GM21786 (cell line): ENCODE measurements around the gene LRP1B.

Experiments
- ATAC-seq: cut with Tn5 transposase; IDR thresholded peaks from one replicate; pipeline ENCODE4 v1.9.1; 2021; ENCODE audit not compliant: unreplicated experiment

Gene LRP1B

GRCh38 chr2:142042536-142043199, 88.1 kb downstream of the LRP1B start:
- ATAC-seq = no peak

GRCh38 chr2:142041996-142042395, 88.8 kb downstream of the LRP1B start:
- no peak for ATAC-seq

GRCh38 chr2:142041105-142041504, 89.7 kb downstream of the LRP1B start:
- no peak for ATAC-seq

- no peak for ATAC-seq
Observed at GRCh38 chr2:142040556-142040955, 90.3 kb downstream of the LRP1B start.

GRCh38 chr2:142038826-142039225, 92.0 kb downstream of the LRP1B start:
- ATAC-seq = no peak

GRCh38 chr2:142037744-142038143, 93.1 kb downstream of the LRP1B start:
- ATAC-seq = no peak

GRCh38 chr2:142037066-142037465, 93.8 kb downstream of the LRP1B start:
- ATAC-seq = no peak

GRCh38 chr2:142033393-142033792, 97.4 kb downstream of the LRP1B start:
- ATAC-seq = no peak

GRCh38 chr2:142031656-142032055, 99.2 kb downstream of the LRP1B start:
- no peak for ATAC-seq

- ATAC-seq = no peak
Observed at GRCh38 chr2:142030735-142031134, 100.1 kb downstream of the LRP1B start.

- no peak for ATAC-seq
Observed at GRCh38 chr2:142029974-142030373, 100.8 kb downstream of the LRP1B start.

GRCh38 chr2:142025394-142025793, 105.4 kb downstream of the LRP1B start:
- no peak for ATAC-seq

- ATAC-seq = no peak
Observed at GRCh38 chr2:142020368-142020767, 110.4 kb downstream of the LRP1B start.

- ATAC-seq = no peak
Observed at GRCh38 chr2:142014536-142014935, 116.3 kb downstream of the LRP1B start.

GRCh38 chr2:142012797-142013196, 118.0 kb downstream of the LRP1B start:
- ATAC-seq = no peak

- no peak for ATAC-seq
Observed at GRCh38 chr2:142010477-142011270, 120.1 kb downstream of the LRP1B start.

GRCh38 chr2:142008135-142008744, 122.6 kb downstream of the LRP1B start:
- ATAC-seq = no peak

- no peak for ATAC-seq
Observed at GRCh38 chr2:141994066-141994465, 136.8 kb downstream of the LRP1B start.

GRCh38 chr2:141992695-141993094, 138.1 kb downstream of the LRP1B start:
- no peak for ATAC-seq

GRCh38 chr2:141968433-141968832, 162.4 kb downstream of the LRP1B start:
- no peak for ATAC-seq

GRCh38 chr2:141967980-141968379, 162.8 kb downstream of the LRP1B start:
- no peak for ATAC-seq

- ATAC-seq = no peak
Observed at GRCh38 chr2:141967503-141967902, 163.3 kb downstream of the LRP1B start.
